Body of pancreas (tissue), 4 donors: ENCODE results near the gene TCP11L2. TPM values are rescaled to one million over a fixed set of nuclear protein-coding genes. Genes with fewer than 3 reads are reported as not detected.

Experiments
- ATAC-seq: fragments of 150-250 bp; one replicate; pipeline ENCODE4 v1.9.1; 2016
- DNase-seq, 4 donors: peaks; one replicate each; pipeline ENCODE4 v3.0.0-alpha.2; 2019
- H3K27ac ChIP-seq, 4 donors: fragments of 200-600 bp; sonication (generic); 1 replicate in 3 of 4; 2 replicates in 1 of 4; pipeline versions ENCODE4 v1.5.1 to v1.6.1; 2016 to 2019; ENCODE audit warnings: mild to moderate bottlenecking in 1 of 4, mixed read lengths in 1 of 4, moderate library complexity in 1 of 4
- H3K27me3 ChIP-seq, 2 donors: fragments of 200-600 bp; sonication (generic); one replicate each; pipeline ENCODE4 v1.6.0; 2016; ENCODE audit warnings: mild to moderate bottlenecking in 1 of 2
- H3K36me3 ChIP-seq, 2 donors: fragments of 200-600 bp; sonication (generic); replicated peaks in 1 of 2; 2 replicates each; pipeline ENCODE4 v1.5.1; 2016; ENCODE audit warnings: low read depth in 2 of 2; ENCODE audit not compliant: insufficient read depth in 1 of 2
- H3K4me1 ChIP-seq: fragments of 200-600 bp; sonication (generic); one replicate; pipeline ENCODE4 v1.6.0; 2016
- H3K4me3 ChIP-seq, 2 donors: fragments of 200-600 bp; sonication (generic); 1 replicate in 1 of 2; 2 replicates in 1 of 2; pipeline ENCODE4 v1.5.1; 2016 to 2019
- H3K9me3 ChIP-seq, 3 donors: fragments of 200-600 bp; sonication (generic); 1 replicate in 2 of 3; 2 replicates in 1 of 3; pipeline ENCODE4 v1.5.1; 2016
- POLR2A ChIP-seq, 3 donors: fragments of 450-650 bp; IDR thresholded peaks; one replicate each; pipeline ENCODE4 v1.6.1; 2016; ENCODE audit warnings: antibody characterized with exemption in 3 of 3, mild to moderate bottlenecking in 2 of 3
- WGBS, 2 donors: methylation state at CpG; one replicate each; pipeline ENCODE4 v1.1.5; 2017; 5-methylcytosine and 5-hydroxymethylcytosine counted together
- intact Hi-C: fragments of 100-400 bp; cut with DNase I; formaldehyde crosslinking; loops from one replicate; pipeline ENCODE4 v1.15.1; 2023
- total RNA-seq, 2 donors: library from RNA; depleted of rRNA; stranded (reverse); fragments of >200 nt; gene quantifications; one replicate each; pipeline ENCODE4 v1.1.0, GENCODE V29; 2016
- TF ChIP-seq, protein P1 (sequence below), 7 experiments: fragments of 450-650 bp in 4 of 7; fragments of 200-600 bp in 3 of 7; sonication (generic) in 3 of 7; IDR thresholded peaks; one replicate each; pipeline ENCODE4 v1.5.1; 2016 to 2019; ENCODE audit warnings: antibody characterized with exemption in 7 of 7

TCP11L2 gene
- total RNA-seq, 2 donors from 2014 or later = 16.1 to 19.1 TPM

DNA sequence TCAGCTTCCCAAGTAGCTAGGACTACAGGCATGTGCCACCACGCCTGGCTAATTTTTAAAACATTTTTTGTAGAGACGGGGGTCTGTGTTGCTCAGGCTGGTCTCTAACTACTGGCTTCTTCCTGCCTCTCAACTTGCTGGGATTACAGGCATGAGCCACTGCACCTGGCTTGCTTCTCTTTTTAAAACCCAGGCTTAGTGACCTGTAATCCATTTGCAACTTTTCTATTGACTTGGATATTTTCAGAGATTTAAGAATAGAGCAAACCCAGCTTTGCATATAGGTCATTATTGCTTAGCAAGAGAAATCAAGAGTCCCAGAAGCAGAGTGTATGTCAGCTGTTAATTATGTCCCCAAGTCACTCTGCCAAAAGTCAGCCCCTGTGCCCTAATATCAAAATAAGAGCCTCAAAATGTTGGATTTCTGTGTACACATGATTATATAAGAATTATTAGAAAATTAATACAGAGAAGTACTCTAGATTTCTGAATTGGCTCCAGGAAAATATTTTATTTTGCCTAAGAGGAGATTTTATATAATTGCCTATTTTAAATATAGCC is 24.9 kb downstream of the TCP11L2 start:
- no peaks in the 10 kb centered on the region for H3K4me1 ChIP-seq
- H3K27me3 ChIP-seq = no peaks in the 10 kb centered on the region
- H3K4me3 ChIP-seq = no peak overlapping the region
- peaks cover 0 to 11% of the 10 kb centered on the region in 2 donors for H3K36me3 ChIP-seq
- intact Hi-C loops = no loop called here
- WGBS, 2 donors = 71 to 80% methylated on average over 2 of the region's 2 CpGs
- ATAC-seq = no peak
- H3K9me3 ChIP-seq = no peaks in the 10 kb centered on the region
- TF ChIP-seq, protein P1, sequence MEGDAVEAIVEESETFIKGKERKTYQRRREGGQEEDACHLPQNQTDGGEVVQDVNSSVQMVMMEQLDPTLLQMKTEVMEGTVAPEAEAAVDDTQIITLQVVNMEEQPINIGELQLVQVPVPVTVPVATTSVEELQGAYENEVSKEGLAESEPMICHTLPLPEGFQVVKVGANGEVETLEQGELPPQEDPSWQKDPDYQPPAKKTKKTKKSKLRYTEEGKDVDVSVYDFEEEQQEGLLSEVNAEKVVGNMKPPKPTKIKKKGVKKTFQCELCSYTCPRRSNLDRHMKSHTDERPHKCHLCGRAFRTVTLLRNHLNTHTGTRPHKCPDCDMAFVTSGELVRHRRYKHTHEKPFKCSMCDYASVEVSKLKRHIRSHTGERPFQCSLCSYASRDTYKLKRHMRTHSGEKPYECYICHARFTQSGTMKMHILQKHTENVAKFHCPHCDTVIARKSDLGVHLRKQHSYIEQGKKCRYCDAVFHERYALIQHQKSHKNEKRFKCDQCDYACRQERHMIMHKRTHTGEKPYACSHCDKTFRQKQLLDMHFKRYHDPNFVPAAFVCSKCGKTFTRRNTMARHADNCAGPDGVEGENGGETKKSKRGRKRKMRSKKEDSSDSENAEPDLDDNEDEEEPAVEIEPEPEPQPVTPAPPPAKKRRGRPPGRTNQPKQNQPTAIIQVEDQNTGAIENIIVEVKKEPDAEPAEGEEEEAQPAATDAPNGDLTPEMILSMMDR (IDR thresholded peaks at IDR 0.05) = no peak
- TF ChIP-seq POLR2A (IDR thresholded peaks at IDR 0.05) = no peak
- DNase-seq = no peak
- H3K27ac ChIP-seq = no peak overlapping the region

DNA sequence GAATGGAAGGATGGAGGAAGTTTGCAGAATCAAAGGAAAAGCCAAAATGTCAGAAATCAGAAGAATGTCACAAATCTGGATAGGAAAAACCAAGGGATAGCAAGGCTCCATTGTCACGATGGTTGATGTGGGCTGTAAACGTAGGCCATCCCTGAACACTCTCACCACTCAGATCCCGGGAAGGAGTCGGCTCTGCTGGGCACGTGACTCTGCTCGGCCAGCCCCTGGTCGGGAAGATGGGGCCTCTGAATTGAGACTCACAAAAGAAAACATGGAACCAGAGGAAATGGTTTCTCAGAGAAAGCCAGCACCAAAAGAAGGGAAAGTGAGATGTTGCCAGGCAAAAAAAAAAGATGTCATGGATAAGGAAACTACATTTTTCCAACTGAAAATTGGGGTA is 26.2 kb downstream of the TCP11L2 start:
- peaks cover 0 to 6% of the 10 kb centered on the region in 2 donors for H3K36me3 ChIP-seq
- WGBS, 2 donors = 80 to 84% methylated on average over 7 of the region's 7 CpGs
- no peaks in the 10 kb centered on the region for H3K27me3 ChIP-seq
- no peaks in the 10 kb centered on the region for H3K4me1 ChIP-seq
- intact Hi-C loops = no loop called here
- DNase-seq (no peak), ATAC-seq (no peak)
- no peak overlapping the region for H3K4me3 ChIP-seq
- TF ChIP-seq POLR2A (IDR thresholded peaks at IDR 0.05) = no peak
- TF ChIP-seq, protein P1 (IDR thresholded peaks at IDR 0.05) = no peak
- H3K9me3 ChIP-seq = no peaks in the 10 kb centered on the region
- peak overlapping the region in 3 of 4 donors; percentile 23 to 52 (median 46) for H3K27ac ChIP-seq

DNA sequence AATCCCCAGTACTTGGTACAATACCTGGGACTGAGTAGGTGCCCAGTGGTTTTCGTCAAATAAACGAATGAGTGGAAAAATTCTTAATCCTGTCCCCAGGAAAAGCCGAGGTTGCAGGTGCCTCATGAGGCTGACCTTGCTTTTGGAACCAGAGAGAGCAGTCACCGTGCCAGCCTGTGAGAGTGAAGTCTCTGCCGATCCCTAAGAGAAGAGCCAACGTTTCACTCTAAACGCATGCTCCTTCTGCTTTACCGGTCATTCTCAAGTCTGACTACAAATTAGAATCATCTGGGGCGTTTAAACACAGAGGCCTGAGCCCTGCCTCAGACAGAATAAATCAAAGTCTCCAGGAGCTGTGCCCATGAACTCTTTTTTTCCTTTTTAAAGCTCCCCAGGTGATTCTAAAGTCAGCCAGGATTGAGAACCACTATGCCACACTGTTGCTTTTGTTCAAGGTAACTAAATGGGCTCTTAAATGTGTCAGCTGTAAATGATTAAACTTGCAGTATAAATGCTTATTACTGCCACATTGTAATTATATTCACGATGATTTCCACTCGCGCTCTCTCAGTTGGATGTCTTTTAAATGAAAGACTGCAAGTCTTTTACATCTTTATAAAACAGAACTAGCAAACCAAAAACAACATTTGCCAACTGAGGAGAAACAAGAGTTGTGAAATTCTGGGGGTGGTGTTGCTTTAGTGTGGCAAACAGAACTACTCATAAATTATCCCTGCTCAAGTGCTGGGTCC is 26.9 kb downstream of the TCP11L2 start:
- H3K9me3 ChIP-seq = no peaks in the 10 kb centered on the region
- peak in 1 of 4 donors; percentile 15 for DNase-seq
- ATAC-seq = peak; percentile 59
- H3K4me3 ChIP-seq = no peak overlapping the region
- no peaks in the 10 kb centered on the region for H3K4me1 ChIP-seq
- intact Hi-C loops = no loop called here
- peaks cover 0 to 2% of the 10 kb centered on the region in 2 donors for H3K36me3 ChIP-seq
- no peaks in the 10 kb centered on the region for H3K27me3 ChIP-seq
- TF ChIP-seq POLR2A (IDR thresholded peaks at IDR 0.05) = no peak
- H3K27ac ChIP-seq = peak overlapping the region in 3 of 4 donors; percentile 23 to 52 (median 46)
- 41 to 52% methylated on average over 12 of the region's 12 CpGs for WGBS, 2 donors

DNA sequence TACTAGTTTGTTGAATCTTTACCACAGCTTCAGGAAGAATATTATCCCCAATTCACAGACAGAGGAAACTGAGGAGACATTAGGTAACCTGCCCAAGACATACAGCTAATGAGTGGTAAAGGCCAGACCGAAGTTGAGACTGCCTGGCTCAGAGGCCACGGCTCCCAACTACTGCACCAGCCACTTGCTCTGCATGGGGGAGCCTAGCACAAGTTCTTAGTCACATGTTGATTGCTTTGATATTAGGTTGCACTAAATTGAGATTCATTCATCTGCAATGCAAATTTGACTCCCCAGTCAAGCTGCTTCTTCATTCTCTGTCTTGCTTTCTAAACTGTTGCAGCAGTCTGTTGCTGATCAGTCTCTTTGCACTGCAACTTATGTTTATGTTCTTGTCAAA is 29.1 kb downstream of the TCP11L2 start:
- 94 to 95% methylated on average over 2 of the region's 2 CpGs for WGBS, 2 donors
- Histone ChIP-seq H3K36me3 (peaks cover 0 to 1% of the 10 kb centered on the region in 2 donors), H3K27ac (no peak overlapping the region), H3K27me3 (no peaks in the 10 kb centered on the region), H3K9me3 (no peaks in the 10 kb centered on the region), H3K4me1 (no peaks in the 10 kb centered on the region), H3K4me3 (no peak overlapping the region)
- no peak for TF ChIP-seq POLR2A (IDR thresholded peaks at IDR 0.05)
- TF ChIP-seq, protein P1 (IDR thresholded peaks at IDR 0.05) = no peak
- no peak for DNase-seq
- intact Hi-C loops = no loop called here
- ATAC-seq = no peak

DNA sequence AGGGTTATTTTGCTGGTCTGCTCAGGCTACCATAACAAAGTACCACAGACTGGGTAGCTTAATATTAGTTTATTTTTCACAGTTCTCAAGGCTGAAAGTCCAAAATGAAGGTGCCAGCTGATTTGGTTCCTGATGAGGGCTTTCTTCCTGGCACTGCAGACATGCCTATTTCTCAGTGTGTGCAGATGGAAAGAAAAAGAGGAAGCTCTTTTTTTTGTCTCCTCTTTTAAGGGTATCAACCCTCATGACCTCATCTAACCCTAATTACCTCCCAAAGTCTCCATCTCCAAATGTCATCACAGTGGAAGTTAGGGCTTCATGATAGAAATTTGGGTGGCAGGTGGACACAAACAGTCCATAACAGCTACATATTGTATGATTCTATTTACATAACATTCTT is 30.0 kb downstream of the TCP11L2 start:
- peaks cover 0 to 1% of the 10 kb centered on the region in 2 donors for H3K36me3 ChIP-seq
- ATAC-seq (no peak), DNase-seq (no peak)
- H3K27me3 ChIP-seq = no peaks in the 10 kb centered on the region
- TF ChIP-seq, protein P1 (IDR thresholded peaks at IDR 0.05) = no peak
- no peak for TF ChIP-seq POLR2A (IDR thresholded peaks at IDR 0.05)
- intact Hi-C loops = no loop called here
- H3K4me1 ChIP-seq = no peaks in the 10 kb centered on the region
- H3K9me3 ChIP-seq = no peaks in the 10 kb centered on the region
- no peak overlapping the region for H3K27ac ChIP-seq
- H3K4me3 ChIP-seq = no peak overlapping the region
